HCT116 (cell line): ENCODE measurements around the gene NPLOC4.

Source experiments
- POLR2AphosphoS5 ChIP-seq: IDR thresholded peaks from 2 replicates; pipeline ENCODE4 v1.6.1; 2011; ENCODE audit warnings: mild to moderate bottlenecking, low read depth, low read length, moderate library complexity
- TF ChIP-seq, protein P1 (sequence below), 3 experiments: fragments of 200-600 bp in 1 of 3; sonication (generic) in 1 of 3; IDR thresholded peaks in 2 of 3; conservative IDR thresholded peaks in 1 of 3; 2 replicates each; pipeline ENCODE4 v1.5.1; 2012 to 2017; ENCODE audit warnings: low read depth in 2 of 3, low read length in 2 of 3, antibody characterized with exemption in 1 of 3, borderline replicate concordance in 1 of 3, control low read depth in 1 of 3, mild to moderate bottlenecking in 1 of 3, mixed read lengths in 1 of 3, mixed run types in 1 of 3, moderate library complexity in 1 of 3; ENCODE audit not compliant: insufficient read depth in 1 of 3
- TF ChIP-seq, protein P2 (sequence below): IDR thresholded peaks from 2 replicates; pipeline ENCODE4 v1.6.1; 2012; ENCODE audit warnings: low read depth

GRCh38 chr17:81563861-81564586 is 72.9 kb downstream of the NPLOC4 start:
- TF ChIP-seq, protein P1, sequence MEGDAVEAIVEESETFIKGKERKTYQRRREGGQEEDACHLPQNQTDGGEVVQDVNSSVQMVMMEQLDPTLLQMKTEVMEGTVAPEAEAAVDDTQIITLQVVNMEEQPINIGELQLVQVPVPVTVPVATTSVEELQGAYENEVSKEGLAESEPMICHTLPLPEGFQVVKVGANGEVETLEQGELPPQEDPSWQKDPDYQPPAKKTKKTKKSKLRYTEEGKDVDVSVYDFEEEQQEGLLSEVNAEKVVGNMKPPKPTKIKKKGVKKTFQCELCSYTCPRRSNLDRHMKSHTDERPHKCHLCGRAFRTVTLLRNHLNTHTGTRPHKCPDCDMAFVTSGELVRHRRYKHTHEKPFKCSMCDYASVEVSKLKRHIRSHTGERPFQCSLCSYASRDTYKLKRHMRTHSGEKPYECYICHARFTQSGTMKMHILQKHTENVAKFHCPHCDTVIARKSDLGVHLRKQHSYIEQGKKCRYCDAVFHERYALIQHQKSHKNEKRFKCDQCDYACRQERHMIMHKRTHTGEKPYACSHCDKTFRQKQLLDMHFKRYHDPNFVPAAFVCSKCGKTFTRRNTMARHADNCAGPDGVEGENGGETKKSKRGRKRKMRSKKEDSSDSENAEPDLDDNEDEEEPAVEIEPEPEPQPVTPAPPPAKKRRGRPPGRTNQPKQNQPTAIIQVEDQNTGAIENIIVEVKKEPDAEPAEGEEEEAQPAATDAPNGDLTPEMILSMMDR (IDR thresholded peaks at IDR 0.05 in 2 of 3, conservative IDR thresholded peaks at IDR 0.05 in 1 of 3; ENCODE audit: borderline replicate concordance in 1 of 3, insufficient read depth in 1 of 3, low read depth in 2 of 3, low read length in 2 of 3) = no peak
- TF ChIP-seq, protein P2, sequence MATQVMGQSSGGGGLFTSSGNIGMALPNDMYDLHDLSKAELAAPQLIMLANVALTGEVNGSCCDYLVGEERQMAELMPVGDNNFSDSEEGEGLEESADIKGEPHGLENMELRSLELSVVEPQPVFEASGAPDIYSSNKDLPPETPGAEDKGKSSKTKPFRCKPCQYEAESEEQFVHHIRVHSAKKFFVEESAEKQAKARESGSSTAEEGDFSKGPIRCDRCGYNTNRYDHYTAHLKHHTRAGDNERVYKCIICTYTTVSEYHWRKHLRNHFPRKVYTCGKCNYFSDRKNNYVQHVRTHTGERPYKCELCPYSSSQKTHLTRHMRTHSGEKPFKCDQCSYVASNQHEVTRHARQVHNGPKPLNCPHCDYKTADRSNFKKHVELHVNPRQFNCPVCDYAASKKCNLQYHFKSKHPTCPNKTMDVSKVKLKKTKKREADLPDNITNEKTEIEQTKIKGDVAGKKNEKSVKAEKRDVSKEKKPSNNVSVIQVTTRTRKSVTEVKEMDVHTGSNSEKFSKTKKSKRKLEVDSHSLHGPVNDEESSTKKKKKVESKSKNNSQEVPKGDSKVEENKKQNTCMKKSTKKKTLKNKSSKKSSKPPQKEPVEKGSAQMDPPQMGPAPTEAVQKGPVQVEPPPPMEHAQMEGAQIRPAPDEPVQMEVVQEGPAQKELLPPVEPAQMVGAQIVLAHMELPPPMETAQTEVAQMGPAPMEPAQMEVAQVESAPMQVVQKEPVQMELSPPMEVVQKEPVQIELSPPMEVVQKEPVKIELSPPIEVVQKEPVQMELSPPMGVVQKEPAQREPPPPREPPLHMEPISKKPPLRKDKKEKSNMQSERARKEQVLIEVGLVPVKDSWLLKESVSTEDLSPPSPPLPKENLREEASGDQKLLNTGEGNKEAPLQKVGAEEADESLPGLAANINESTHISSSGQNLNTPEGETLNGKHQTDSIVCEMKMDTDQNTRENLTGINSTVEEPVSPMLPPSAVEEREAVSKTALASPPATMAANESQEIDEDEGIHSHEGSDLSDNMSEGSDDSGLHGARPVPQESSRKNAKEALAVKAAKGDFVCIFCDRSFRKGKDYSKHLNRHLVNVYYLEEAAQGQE = no peak
- TF ChIP-seq POLR2AphosphoS5 = no peak
